ENCODE measurements around the gene CUL4B. TPM values are rescaled to one million over a fixed set of nuclear protein-coding genes. Genes with fewer than 3 reads are reported as not detected.
A peak's percentile ranks its signal among the peaks of the same experiment; 100 is the strongest.
"Not testable (repeated sequence)": the region's sequence is repeated elsewhere in the genome, so short reads cannot be mapped to it uniquely, and the experiment has no call there.

Gene CUL4B
- total and polyA plus RNA-seq, 9 donors: 26.2 to 67.8 (median 47.6) TPM

DNA sequence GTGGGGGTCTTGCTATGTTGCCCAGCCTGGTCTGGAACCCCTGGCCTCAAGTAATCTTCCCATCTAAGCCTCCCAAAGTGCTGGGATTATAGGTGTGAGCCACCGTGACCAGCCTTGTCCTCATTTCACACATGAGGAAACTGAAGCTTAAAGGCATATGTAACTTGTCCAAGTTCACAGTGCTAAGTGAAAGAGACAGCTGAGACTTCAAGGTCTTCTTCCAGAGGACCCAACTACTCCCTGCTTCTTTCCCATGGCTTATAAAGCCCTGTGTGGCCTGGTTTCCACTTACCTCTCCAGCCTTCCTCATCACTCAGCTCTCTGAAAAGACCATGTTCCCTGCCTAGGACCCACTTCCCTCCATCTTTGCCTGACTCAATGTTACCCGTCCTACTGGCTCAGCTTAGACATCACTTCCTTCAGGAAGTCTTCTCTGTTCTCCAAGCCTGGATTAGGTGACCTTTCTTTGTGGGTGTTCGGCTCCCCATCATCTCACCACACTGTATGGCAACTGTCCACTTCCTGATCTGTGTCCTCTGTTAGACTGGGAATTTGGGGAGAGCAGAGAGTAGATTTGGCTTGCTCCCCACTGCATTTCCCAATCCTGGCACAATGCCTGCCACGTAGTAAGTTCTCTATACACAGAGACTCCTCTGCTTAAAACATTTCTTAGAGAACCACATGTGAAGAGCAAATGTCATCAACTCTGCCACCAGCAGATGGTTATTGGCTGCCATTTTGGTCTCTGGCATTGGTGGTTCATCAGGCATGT is 61.3 kb downstream of the CUL4B start:
- Histone ChIP-seq H3K4me3 (no peak overlapping the region), H3K27me3 (no peaks in the 10 kb centered on the region), H3K9me3 (no peaks in the 10 kb centered on the region), H3K36me3 (no peaks in the 10 kb centered on the region), H3K4me1 (ENCODE audit: insufficient read depth) (no peaks in the 10 kb centered on the region), H3K27ac (no peak overlapping the region)
- TF ChIP-seq EP300 (IDR thresholded peaks at IDR 0.05): no peak
- TF ChIP-seq, protein P1, sequence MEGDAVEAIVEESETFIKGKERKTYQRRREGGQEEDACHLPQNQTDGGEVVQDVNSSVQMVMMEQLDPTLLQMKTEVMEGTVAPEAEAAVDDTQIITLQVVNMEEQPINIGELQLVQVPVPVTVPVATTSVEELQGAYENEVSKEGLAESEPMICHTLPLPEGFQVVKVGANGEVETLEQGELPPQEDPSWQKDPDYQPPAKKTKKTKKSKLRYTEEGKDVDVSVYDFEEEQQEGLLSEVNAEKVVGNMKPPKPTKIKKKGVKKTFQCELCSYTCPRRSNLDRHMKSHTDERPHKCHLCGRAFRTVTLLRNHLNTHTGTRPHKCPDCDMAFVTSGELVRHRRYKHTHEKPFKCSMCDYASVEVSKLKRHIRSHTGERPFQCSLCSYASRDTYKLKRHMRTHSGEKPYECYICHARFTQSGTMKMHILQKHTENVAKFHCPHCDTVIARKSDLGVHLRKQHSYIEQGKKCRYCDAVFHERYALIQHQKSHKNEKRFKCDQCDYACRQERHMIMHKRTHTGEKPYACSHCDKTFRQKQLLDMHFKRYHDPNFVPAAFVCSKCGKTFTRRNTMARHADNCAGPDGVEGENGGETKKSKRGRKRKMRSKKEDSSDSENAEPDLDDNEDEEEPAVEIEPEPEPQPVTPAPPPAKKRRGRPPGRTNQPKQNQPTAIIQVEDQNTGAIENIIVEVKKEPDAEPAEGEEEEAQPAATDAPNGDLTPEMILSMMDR (IDR thresholded peaks at IDR 0.05): no peak
- 50 to 60% (median 52%) methylated on average over 4 of the region's 4 CpGs for WGBS, 3 donors
- DNase-seq: no peak
- intact Hi-C loops (cut with DNase I): no loop called here

DNA sequence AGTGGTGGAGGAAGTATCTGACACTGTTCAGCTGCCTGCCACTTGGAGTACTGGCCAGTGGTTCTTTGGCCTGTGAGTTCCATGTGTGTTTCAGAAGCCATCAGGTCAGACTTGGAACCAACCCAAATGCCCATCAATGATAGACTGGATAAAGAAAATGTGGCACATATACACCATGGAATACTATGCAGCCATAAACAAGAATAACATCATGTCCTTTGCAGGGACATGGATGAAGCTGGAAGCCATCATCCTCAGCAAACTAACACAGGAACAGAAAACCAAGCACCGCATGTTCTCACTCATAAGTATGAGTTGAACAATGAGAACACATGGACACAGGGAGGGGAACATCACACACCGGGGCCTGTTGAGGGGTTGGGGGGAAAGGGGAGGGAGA is 70.6 kb downstream of the CUL4B start:
- H3K36me3 ChIP-seq; H3K4me3 ChIP-seq; H3K27me3 ChIP-seq; DNase-seq; H3K27ac ChIP-seq; H3K4me1 ChIP-seq (ENCODE audit: insufficient read depth); H3K9me3 ChIP-seq; intact Hi-C loops (cut with DNase I): not testable (repeated sequence)
- WGBS, 3 donors: 82 to 98% (median 94%) methylated on average over 2 of the region's 2 CpGs

DNA sequence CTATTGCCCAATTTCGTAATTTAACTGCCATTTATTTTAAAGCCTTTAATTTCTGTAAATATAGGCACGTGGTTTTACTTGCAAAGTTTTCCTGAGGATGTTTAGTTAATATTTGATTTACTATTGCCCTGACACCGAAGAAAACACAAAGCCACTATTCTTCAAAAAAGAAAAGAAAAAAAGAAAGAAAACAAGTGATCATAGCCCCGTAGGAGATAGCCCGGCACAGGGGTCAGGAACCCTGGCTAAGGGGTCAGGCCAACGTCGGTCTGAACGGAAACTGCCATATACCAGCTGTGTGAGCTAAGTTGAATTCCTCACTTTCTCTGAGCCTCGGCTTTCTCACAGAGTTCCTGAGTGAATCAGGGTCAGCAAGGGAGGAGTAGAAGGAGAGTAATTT is 74.0 kb downstream of the CUL4B start:
- TF ChIP-seq, protein P1 (IDR thresholded peaks at IDR 0.05): no peak
- TF ChIP-seq EP300 (IDR thresholded peaks at IDR 0.05) (no peak), POLR2A (IDR thresholded peaks at IDR 0.05) (no peak)
- Histone ChIP-seq H3K9me3 (no peaks in the 10 kb centered on the region), H3K27ac (no peak overlapping the region), H3K27me3 (no peaks in the 10 kb centered on the region), H3K4me1 (ENCODE audit: insufficient read depth) (no peaks in the 10 kb centered on the region), H3K4me3 (no peak overlapping the region), H3K36me3 (no peaks in the 10 kb centered on the region)
- no peak for DNase-seq
- intact Hi-C loops (cut with DNase I): no loop called here
- WGBS, 3 donors: 54 to 58% (median 57%) methylated on average over 9 of the region's 9 CpGs

DNA sequence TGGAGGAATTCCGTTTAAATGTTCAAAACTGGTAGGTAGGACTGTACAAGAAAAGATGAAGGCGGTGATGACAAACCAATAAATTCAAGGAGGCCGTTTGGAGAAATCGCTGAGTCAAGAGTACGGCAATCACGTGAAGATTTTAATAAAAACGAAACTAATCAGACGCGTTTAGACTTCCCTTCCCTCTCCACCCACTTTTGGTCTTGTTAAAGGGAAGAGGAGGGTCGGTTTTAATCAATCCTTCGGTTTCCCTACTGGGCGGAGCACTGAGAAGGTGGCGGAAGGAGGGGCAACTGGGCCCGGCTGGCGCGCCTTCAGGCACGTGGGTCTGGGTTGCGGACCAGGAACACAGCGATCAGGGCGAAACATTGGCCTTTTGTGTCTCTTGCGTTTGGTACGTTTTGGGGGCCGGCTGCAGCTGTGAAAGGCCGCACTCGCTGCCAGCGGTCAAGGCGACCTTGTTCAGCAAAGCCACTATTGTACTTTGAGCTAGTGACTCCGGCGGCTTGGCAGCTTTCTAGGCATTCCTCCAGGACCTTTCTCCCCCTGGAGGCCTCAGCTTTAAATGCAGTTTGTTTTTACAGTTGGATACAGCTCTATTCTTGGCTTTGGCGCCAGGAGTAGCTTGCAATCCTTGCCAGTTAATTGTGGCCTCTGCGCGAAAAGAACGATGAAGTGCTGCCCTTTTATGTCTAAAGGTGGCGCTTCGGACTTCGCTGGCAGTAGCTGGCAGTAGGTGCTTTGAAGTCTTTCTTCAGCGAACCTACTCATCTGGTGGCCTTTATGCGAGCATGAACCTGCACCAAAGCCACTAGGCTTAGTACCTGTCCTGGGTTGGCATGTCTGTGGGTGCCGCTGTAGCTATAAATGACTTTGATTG is 74.9 kb downstream of the CUL4B start:
- intact Hi-C loops (cut with DNase I): no loop called here
- Histone ChIP-seq H3K27ac (peak overlapping the region in 1 of 2 donors; percentile 86), H3K27me3 (no peaks in the 10 kb centered on the region), H3K36me3 (no peaks in the 10 kb centered on the region), H3K9me3 (no peaks in the 10 kb centered on the region), H3K4me1 (ENCODE audit: insufficient read depth) (no peaks in the 10 kb centered on the region), H3K4me3 (peak overlapping the region; percentile 52)
- DNase-seq: peak; percentile 68 to 87 (median 73)
- TF ChIP-seq EP300 (IDR thresholded peaks at IDR 0.05) (no peak), POLR2A (IDR thresholded peaks at IDR 0.05) (peak; percentile 26)
- TF ChIP-seq, protein P1 (IDR thresholded peaks at IDR 0.05): peak; percentile 32 to 59 (median 55)
- 24 to 32% (median 29%) methylated on average over 39 of the region's 39 CpGs for WGBS, 3 donors

DNA sequence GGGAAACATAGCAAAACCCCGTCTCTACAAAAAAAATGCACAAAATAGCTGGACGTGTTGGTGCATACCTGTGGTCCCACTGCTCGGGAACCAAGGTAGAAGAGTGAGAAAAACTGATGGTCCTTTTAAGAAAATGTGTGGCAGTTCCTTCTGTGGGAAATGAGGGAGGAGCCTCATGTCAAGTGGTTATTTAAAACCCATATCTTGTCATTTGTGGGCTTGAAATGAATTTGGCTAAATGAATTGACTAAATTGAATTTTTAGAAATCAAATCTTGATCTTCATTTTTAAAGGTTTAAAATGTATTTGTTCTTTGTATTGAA is 75.5 kb downstream of the CUL4B start:
- H3K36me3 ChIP-seq: no peaks in the 10 kb centered on the region
- no peak for DNase-seq
- 57 to 69% (median 61%) methylated on average over 3 of the region's 3 CpGs for WGBS, 3 donors
- intact Hi-C loops (cut with DNase I): no loop called here
- H3K9me3 ChIP-seq: no peaks in the 10 kb centered on the region
- H3K27ac ChIP-seq: peak overlapping the region in 1 of 2 donors; percentile 86
- no peaks in the 10 kb centered on the region for H3K4me1 ChIP-seq (ENCODE audit: insufficient read depth)
- H3K27me3 ChIP-seq: no peaks in the 10 kb centered on the region
- H3K4me3 ChIP-seq: peak overlapping the region; percentile 52
- TF ChIP-seq, protein P1 (IDR thresholded peaks at IDR 0.05): no peak
- TF ChIP-seq POLR2A (IDR thresholded peaks at IDR 0.05) (no peak), EP300 (IDR thresholded peaks at IDR 0.05) (no peak)
